Transverse colon (tissue), 4 donors: ENCODE measurements around the gene CTDNEP1. TPM values are rescaled to one million over a fixed set of nuclear protein-coding genes. Genes with fewer than 3 reads are reported as not detected.

Source experiments
- DNase-seq: peaks from one replicate; pipeline ENCODE4 v3.0.0-alpha.2; 2019
- H3K27ac ChIP-seq, 4 donors: fragments of 200-600 bp; sonication (generic); 2 replicates each; pipeline ENCODE4 v1.5.1; 2016 to 2018; ENCODE audit warnings: inconsistent platforms in 4 of 4
- H3K27me3 ChIP-seq: fragments of 200-600 bp; sonication (generic); 2 replicates; pipeline ENCODE4 v1.5.1; 2017; ENCODE audit warnings: inconsistent platforms
- H3K36me3 ChIP-seq, 4 donors: fragments of 200-600 bp; sonication (generic); 2 replicates each; pipeline ENCODE4 v1.5.1; 2017 to 2019; ENCODE audit warnings: inconsistent platforms in 4 of 4
- H3K4me1 ChIP-seq, 4 donors: fragments of 200-600 bp; sonication (generic); 2 replicates each; pipeline ENCODE4 v1.5.1; 2017 to 2020; ENCODE audit warnings: inconsistent platforms in 4 of 4
- H3K4me3 ChIP-seq, 4 donors: fragments of 200-600 bp; sonication (generic); 1 replicate in 1 of 4; 2 replicates in 3 of 4; pipeline versions ENCODE4 v1.5.1 to v1.6.1; 2017 to 2019; ENCODE audit warnings: inconsistent platforms in 4 of 4
- H3K9me3 ChIP-seq, 2 donors: fragments of 200-600 bp; sonication (generic); 2 replicates each; pipeline ENCODE4 v1.5.1; 2017 to 2019; ENCODE audit warnings: inconsistent platforms in 2 of 2
- CTCF ChIP-seq, 5 experiments: fragments of 200-600 bp in 3 of 5; fragments of 450-650 bp in 2 of 5; sonication (generic) in 3 of 5; IDR thresholded peaks; 1 replicate in 2 of 5; 2 replicates in 3 of 5; pipeline ENCODE4 v1.5.1; 2016 to 2017; ENCODE audit warnings: antibody characterized with exemption in 5 of 5, inconsistent platforms in 3 of 5, mild to moderate bottlenecking in 2 of 5, moderate library complexity in 1 of 5
- EP300 ChIP-seq: sonication (generic); formaldehyde crosslinking; IDR thresholded peaks from one replicate; pipeline ENCODE4 v1.6.1; 2017; ENCODE audit warnings: antibody characterized with exemption, low read depth
- POLR2A ChIP-seq: fragments of 450-650 bp; IDR thresholded peaks from one replicate; pipeline ENCODE4 v1.6.1; 2016; ENCODE audit warnings: antibody characterized with exemption, mild to moderate bottlenecking, moderate library complexity
- POLR2AphosphoS5 ChIP-seq, 3 donors: sonication (generic); formaldehyde crosslinking; IDR thresholded peaks; one replicate each; pipeline ENCODE4 v1.6.1; 2016; ENCODE audit warnings: antibody characterized with exemption in 3 of 3
- WGBS, 2 donors: methylation state at CpG; one replicate each; pipeline ENCODE4 v1.1.5; 2018; ENCODE audit warnings: low coverage in 1 of 2; 5-methylcytosine and 5-hydroxymethylcytosine counted together
- in situ Hi-C, 4 donors: fragments of 200-750 bp; cut with MboI; loops; one replicate each; pipeline versions ENCODE4 v1.15.0 to v1.15.1; 2017; ENCODE audit warnings: low sequenced_read_pairs in 3 of 4, low pct_ligation_motif_present in 1 of 4, low pct_unique_long_range_greater_than_20kb in 1 of 4
- intact Hi-C: fragments of 100-400 bp; cut with DNase I; formaldehyde crosslinking; loops from one replicate; pipeline ENCODE4 v1.15.1; 2023; ENCODE audit warnings: low total_unique reads
- total RNA-seq, 4 donors: library from RNA; depleted of rRNA; stranded (reverse); fragments of >200 nt; gene quantifications; one replicate each; pipeline ENCODE4 v1.1.0, GENCODE V29; 2016

The CTDNEP1 gene
- total RNA-seq, 4 donors from 2014 or later, result 52.3 to 113 (median 60.4) TPM

- H3K4me1 ChIP-seq, result peaks cover 26 to 56% (median 47%) of the 10 kb centered on the region in 4 donors
- in situ Hi-C loops, result loop anchor here in 2 of 4 donors (25.0 kb wide), 1 partner anchor 257 kb away; the partner anchor contains the start of genes SLC16A11 (in 2 of the 2) and SLC16A13 (in 2 of the 2)
These were observed 43.1 kb upstream of the CTDNEP1 start, which contains the start of gene YBX2 for GRCh38 chr17:7294614-7295153. Gene YBX2 (minus strand): TSS chr17:7294639. CDS start chr17:7294500, 139 bp downstream.

GRCh38 chr17:7293816-7294613, 42.5 kb upstream of the CTDNEP1 start:
- peak overlapping the region in 3 of 4 donors; percentile 25 to 46 (median 40) for H3K4me3 ChIP-seq
- intact Hi-C loops (no loop called here), in situ Hi-C loops (loop anchor here in 2 of 4 donors (25.0 kb wide), 1 partner anchor 257 kb away; the partner anchor contains the start of genes SLC16A11 (in 2 of the 2) and SLC16A13 (in 2 of the 2))
- TF ChIP-seq CTCF (IDR thresholded peaks at IDR 0.05), result no peak
- TF ChIP-seq POLR2A, result peak; percentile 49
- peak; percentile 4 to 61 (median 21) for TF ChIP-seq POLR2AphosphoS5 (IDR thresholded peaks at IDR 0.05)
- no peak for TF ChIP-seq EP300
- peak overlapping the region; percentile 70 to 91 (median 89) for H3K27ac ChIP-seq
- no peaks in the 10 kb centered on the region for H3K9me3 ChIP-seq
- WGBS, 2 donors, result 9% methylated on average over 56 of the region's 75 CpGs; no CpG with 5 or more reads in 1 of the 2 donors
- H3K4me1 ChIP-seq, result peaks cover 26 to 56% (median 47%) of the 10 kb centered on the region in 4 donors
- H3K36me3 ChIP-seq, result no peaks in the 10 kb centered on the region
- peak; percentile 91 for DNase-seq
- H3K27me3 ChIP-seq, result peaks cover 25% of the 10 kb centered on the region

More at GRCh38 chr17:7294614-7295153, 43.1 kb upstream of the CTDNEP1 start, which contains the start of gene YBX2:
- no peaks in the 10 kb centered on the region for H3K36me3 ChIP-seq
- H3K4me3 ChIP-seq, result peak within 1 kb of the TSS in 3 of 4 donors; percentile 25 to 46 (median 40)
- H3K27ac ChIP-seq, result peak within 1 kb of the TSS; percentile 70 to 91 (median 89)
- intact Hi-C loops, result no loop called here
- H3K9me3 ChIP-seq, result no peaks in the 10 kb centered on the region
- TF ChIP-seq EP300 (peak; percentile 97), POLR2AphosphoS5 (IDR thresholded peaks at IDR 0.05) (peak; percentile 47 to 93 (median 84)), CTCF (IDR thresholded peaks at IDR 0.05) (peak in 1 of 5 experiments; percentile 46), POLR2A (peak; percentile 87)
- peaks cover 25% of the 10 kb centered on the region for H3K27me3 ChIP-seq
- WGBS, 2 donors, result 2% methylated on average over 21 of the region's 57 CpGs; no CpG with 5 or more reads in 1 of the 2 donors
- peak; percentile 96 for DNase-seq

GRCh38 chr17:7293159-7293558, 41.6 kb upstream of the CTDNEP1 start:
- Histone ChIP-seq H3K27me3 (peaks cover 25% of the 10 kb centered on the region), H3K36me3 (no peaks in the 10 kb centered on the region), H3K4me1 (peaks cover 26 to 56% (median 47%) of the 10 kb centered on the region in 4 donors), H3K9me3 (no peaks in the 10 kb centered on the region), H3K27ac (peak overlapping the region in 3 of 4 donors; percentile 88 to 91 (median 90)), H3K4me3 (peak overlapping the region in 1 of 4 donors; percentile 46)
- TF ChIP-seq POLR2AphosphoS5 (IDR thresholded peaks at IDR 0.05) (no peak), EP300 (no peak), CTCF (IDR thresholded peaks at IDR 0.05) (no peak), POLR2A (no peak)
- intact Hi-C loops (no loop called here), in situ Hi-C loops (loop anchor here in 2 of 4 donors (25.0 kb wide), 1 partner anchor 256 kb away; the partner anchor contains the start of genes SLC16A11 (in 2 of the 2) and SLC16A13 (in 2 of the 2))
- 30 to 69% methylated on average over 2 to 11 of the region's 11 CpGs for WGBS, 2 donors
- DNase-seq, result no peak
